ENCODE measurements around the gene CALML5. TPM values are rescaled to one million over a fixed set of nuclear protein-coding genes. Genes with fewer than 3 reads are reported as not detected.

The CALML5 gene
- total RNA-seq, 1 experiment from 2014 or later = not detected

- H3K36me3 ChIP-seq (replicated peaks; ENCODE audit: control insufficient read depth, insufficient read depth, low read length) = no peaks in the 10 kb centered on the region
- no peak overlapping the region for H3K4me3 ChIP-seq (ENCODE audit: insufficient read depth, low read depth, low read length)
- no peaks in the 10 kb centered on the region for H3K27me3 ChIP-seq (ENCODE audit: control insufficient read depth, insufficient read depth, low read length)
- peak; percentile 86 for DNase-seq
Observed at GRCh38 chr10:5466451-5467206, 32.7 kb downstream of the CALML5 start.

GRCh38 chr10:5465976-5466450 is 33.4 kb downstream of the CALML5 start:
- no peak overlapping the region for H3K4me3 ChIP-seq (ENCODE audit: insufficient read depth, low read depth, low read length)
- no peaks in the 10 kb centered on the region for H3K36me3 ChIP-seq (replicated peaks; ENCODE audit: control insufficient read depth, insufficient read depth, low read length)
- H3K27me3 ChIP-seq (ENCODE audit: control insufficient read depth, insufficient read depth, low read length) = no peaks in the 10 kb centered on the region
- DNase-seq = peak; percentile 72

GRCh38 chr10:5464546-5464945 is 34.8 kb downstream of the CALML5 start:
- H3K27me3 ChIP-seq (ENCODE audit: control insufficient read depth, insufficient read depth, low read length) = no peaks in the 10 kb centered on the region
- H3K36me3 ChIP-seq (replicated peaks; ENCODE audit: control insufficient read depth, insufficient read depth, low read length) = peaks cover 3% of the 10 kb centered on the region
- H3K4me3 ChIP-seq (ENCODE audit: insufficient read depth, low read depth, low read length) = no peak overlapping the region
- DNase-seq = no peak

- H3K27me3 ChIP-seq (ENCODE audit: control insufficient read depth, insufficient read depth, low read length) = no peaks in the 10 kb centered on the region
- H3K36me3 ChIP-seq (replicated peaks; ENCODE audit: control insufficient read depth, insufficient read depth, low read length) = peaks cover 5% of the 10 kb centered on the region
- DNase-seq = no peak
- no peak overlapping the region for H3K4me3 ChIP-seq (ENCODE audit: insufficient read depth, low read depth, low read length)
Observed at GRCh38 chr10:5462841-5463293, 36.5 kb downstream of the CALML5 start.

GRCh38 chr10:5461914-5462840 is 37.2 kb downstream of the CALML5 start:
- H3K27me3 ChIP-seq (ENCODE audit: control insufficient read depth, insufficient read depth, low read length) = no peaks in the 10 kb centered on the region
- H3K36me3 ChIP-seq (replicated peaks; ENCODE audit: control insufficient read depth, insufficient read depth, low read length) = peaks cover 6% of the 10 kb centered on the region
- H3K4me3 ChIP-seq (ENCODE audit: insufficient read depth, low read depth, low read length) = no peak overlapping the region
- DNase-seq = no peak

- H3K36me3 ChIP-seq (replicated peaks; ENCODE audit: control insufficient read depth, insufficient read depth, low read length) = peaks cover 13% of the 10 kb centered on the region
- H3K27me3 ChIP-seq (ENCODE audit: control insufficient read depth, insufficient read depth, low read length) = no peaks in the 10 kb centered on the region
- no peak overlapping the region for H3K4me3 ChIP-seq (ENCODE audit: insufficient read depth, low read depth, low read length)
- no peak for DNase-seq
Observed at GRCh38 chr10:5461203-5461588, 38.2 kb downstream of the CALML5 start.

- H3K27me3 ChIP-seq (ENCODE audit: control insufficient read depth, insufficient read depth, low read length) = no peaks in the 10 kb centered on the region
- peaks cover 15% of the 10 kb centered on the region for H3K36me3 ChIP-seq (replicated peaks; ENCODE audit: control insufficient read depth, insufficient read depth, low read length)
- no peak overlapping the region for H3K4me3 ChIP-seq (ENCODE audit: insufficient read depth, low read depth, low read length)
- DNase-seq = no peak
Observed at GRCh38 chr10:5460468-5461202, 38.7 kb downstream of the CALML5 start.

GRCh38 chr10:5458949-5459747 is 40.2 kb downstream of the CALML5 start:
- DNase-seq = no peak
- Histone ChIP-seq H3K36me3 (replicated peaks; ENCODE audit: control insufficient read depth, insufficient read depth, low read length) (peaks cover 21% of the 10 kb centered on the region), H3K4me3 (ENCODE audit: insufficient read depth, low read depth, low read length) (no peak overlapping the region), H3K27me3 (ENCODE audit: control insufficient read depth, insufficient read depth, low read length) (no peaks in the 10 kb centered on the region)

GRCh38 chr10:5458425-5458824 is 40.9 kb downstream of the CALML5 start:
- no peaks in the 10 kb centered on the region for H3K27me3 ChIP-seq (ENCODE audit: control insufficient read depth, insufficient read depth, low read length)
- H3K4me3 ChIP-seq (ENCODE audit: insufficient read depth, low read depth, low read length) = no peak overlapping the region
- DNase-seq = no peak
- H3K36me3 ChIP-seq (replicated peaks; ENCODE audit: control insufficient read depth, insufficient read depth, low read length) = peaks cover 26% of the 10 kb centered on the region

- Histone ChIP-seq H3K36me3 (replicated peaks; ENCODE audit: control insufficient read depth, insufficient read depth, low read length) (peaks cover 31% of the 10 kb centered on the region), H3K4me3 (ENCODE audit: insufficient read depth, low read depth, low read length) (no peak overlapping the region), H3K27me3 (ENCODE audit: control insufficient read depth, insufficient read depth, low read length) (no peaks in the 10 kb centered on the region)
- no peak for DNase-seq
Observed at GRCh38 chr10:5457741-5458140, 41.6 kb downstream of the CALML5 start.

GRCh38 chr10:5456563-5456962 is 42.8 kb downstream of the CALML5 start:
- no peak overlapping the region for H3K4me3 ChIP-seq (ENCODE audit: insufficient read depth, low read depth, low read length)
- peaks cover 31% of the 10 kb centered on the region for H3K36me3 ChIP-seq (replicated peaks; ENCODE audit: control insufficient read depth, insufficient read depth, low read length)
- DNase-seq = no peak
- H3K27me3 ChIP-seq (ENCODE audit: control insufficient read depth, insufficient read depth, low read length) = no peaks in the 10 kb centered on the region

GRCh38 chr10:5453749-5454489 is 45.5 kb downstream of the CALML5 start:
- Histone ChIP-seq H3K36me3 (replicated peaks; ENCODE audit: control insufficient read depth, insufficient read depth, low read length) (peaks cover 28% of the 10 kb centered on the region), H3K27me3 (ENCODE audit: control insufficient read depth, insufficient read depth, low read length) (no peaks in the 10 kb centered on the region)

More at GRCh38 chr10:5453749-5454489, 45.5 kb downstream of the CALML5 start:
- no peak for DNase-seq
- no peak overlapping the region for H3K4me3 ChIP-seq (ENCODE audit: insufficient read depth, low read depth, low read length)

All from H7 (cell line).